A673 (cell line): ENCODE measurements around the gene CDH4. TPM values are rescaled to one million over a fixed set of nuclear protein-coding genes. Genes with fewer than 3 reads are reported as not detected.

Source experiments
- BruUV-seq: library from RNA; stranded (reverse); fragments of 400-500 nt; replicated peaks from 2 replicates; lab custom pipeline; 2021; lab: Mats Ljungman, UMichigan
- CTCF ChIA-PET: fragments of 300-600 bp; sonication (Branson Sonifier 250); formaldehyde crosslinking; loops from one replicate; lab custom pipeline; 2022; ENCODE audit warnings: antibody characterized with exemption; lab: Charles Lee
- POLR2A ChIA-PET: fragments of 300-600 bp; sonication (Branson Sonifier 250); formaldehyde crosslinking; loops from one replicate; lab custom pipeline; 2022; ENCODE audit warnings: antibody characterized with exemption; ENCODE audit not compliant: low non-redundant PET; lab: Charles Lee
- DNase-seq: peaks from one replicate; pipeline ENCODE4 v3.0.0-alpha.2; 2015; ENCODE audit warnings: low spot score
- H3K27ac ChIP-seq: fragments of 200-600 bp; sonication (generic); 2 replicates; pipeline ENCODE4 v1.5.1; 2016; ENCODE audit warnings: mixed run types, low read depth, mild to moderate bottlenecking, mixed read lengths, antibody characterized with exemption, low read length; ENCODE audit not compliant: poor library complexity, severe bottlenecking
- H3K27me3 ChIP-seq: fragments of 200-600 bp; sonication (generic); replicated peaks from 2 replicates; pipeline ENCODE4 v1.6.1; 2017; ENCODE audit warnings: mixed run types, low read depth, mild to moderate bottlenecking, mixed read lengths, antibody characterized with exemption, low read length; ENCODE audit not compliant: insufficient read depth, poor library complexity
- H3K36me3 ChIP-seq: fragments of 200-600 bp; sonication (generic); 2 replicates; pipeline ENCODE4 v1.6.1; 2016; ENCODE audit warnings: mixed run types, mild to moderate bottlenecking, mixed read lengths, antibody characterized with exemption, low read length; ENCODE audit not compliant: insufficient read depth, poor library complexity, severe bottlenecking
- H3K4me1 ChIP-seq: fragments of 200-600 bp; sonication (generic); 2 replicates; pipeline ENCODE4 v1.6.1; 2017; ENCODE audit warnings: mixed run types, mild to moderate bottlenecking, mixed read lengths, antibody characterized with exemption, low read length; ENCODE audit not compliant: insufficient read depth, poor library complexity, severe bottlenecking
- H3K4me3 ChIP-seq: fragments of 200-600 bp; sonication (generic); 2 replicates; pipeline ENCODE4 v1.5.1; 2016; ENCODE audit warnings: low read depth, mixed run types, mild to moderate bottlenecking, mixed read lengths, low read length; ENCODE audit not compliant: poor library complexity, severe bottlenecking
- H3K9me3 ChIP-seq: fragments of 200-600 bp; sonication (generic); 2 replicates; pipeline ENCODE4 v1.6.1; 2016; ENCODE audit warnings: mixed run types, low read depth, mild to moderate bottlenecking, mixed read lengths, antibody characterized with exemption, low read length; ENCODE audit not compliant: poor library complexity, severe bottlenecking
- CTCF ChIP-seq: fragments of 300-800, 200-600 bp; sonication (generic); conservative IDR thresholded peaks from 2 replicates; pipeline ENCODE4 v1.5.1; 2017; ENCODE audit warnings: low read depth, mild to moderate bottlenecking, antibody characterized with exemption, low read length, moderate library complexity, mixed read lengths
- EZH2 ChIP-seq: fragments of 200-600 bp; sonication (generic); IDR thresholded peaks from 2 replicates; pipeline ENCODE4 v1.6.1; 2017; ENCODE audit warnings: borderline replicate concordance, low read depth, mild to moderate bottlenecking, mixed read lengths, antibody characterized with exemption, low read length; ENCODE audit not compliant: poor library complexity, severe bottlenecking
- intact Hi-C: fragments of 100-400 bp; cut with micrococcal nuclease; formaldehyde crosslinking; loops from one replicate; pipeline ENCODE4 v1.10.0; 2022; ENCODE audit not compliant: unreplicated experiment
- total RNA-seq: library from RNA; stranded (reverse); gene quantifications from 2 replicates; pipeline ENCODE4 v1.2.3, GENCODE V29; 2021

Gene CDH4
- total RNA-seq, 1 experiment from 2014 or later, result 8.3 TPM

GRCh38 chr20:61321481-61321880 is 69.4 kb downstream of the CDH4 start:
- Histone ChIP-seq H3K36me3 (no peaks in the 10 kb centered on the region), H3K27me3 (peaks cover 14% of the 10 kb centered on the region), H3K4me3 (no peak overlapping the region), H3K4me1 (no peaks in the 10 kb centered on the region), H3K9me3 (no peaks in the 10 kb centered on the region), H3K27ac (no peak overlapping the region)
- ChIA-PET CTCF (no interaction called here), POLR2A (no interaction called here)
- DNase-seq, result no peak
- BruUV-seq, result no TSS peak
- no peak for TF ChIP-seq EZH2
- no peak for TF ChIP-seq CTCF
- intact Hi-C loops, result no loop called here

GRCh38 chr20:61322151-61322865 is 70.2 kb downstream of the CDH4 start:
- DNase-seq, result no peak
- BruUV-seq, result no TSS peak
- ChIA-PET POLR2A (no interaction called here), CTCF (no interaction called here)
- Histone ChIP-seq H3K4me3 (no peak overlapping the region), H3K36me3 (no peaks in the 10 kb centered on the region), H3K27ac (no peak overlapping the region), H3K27me3 (peaks cover 18% of the 10 kb centered on the region), H3K9me3 (no peaks in the 10 kb centered on the region), H3K4me1 (no peaks in the 10 kb centered on the region)
- intact Hi-C loops, result no loop called here
- no peak for TF ChIP-seq CTCF
- no peak for TF ChIP-seq EZH2

- intact Hi-C loops, result no loop called here
- CTCF ChIA-PET, result no interaction called here
Measured at GRCh38 chr20:61324906-61325305, 72.8 kb downstream of the CDH4 start.

More at GRCh38 chr20:61324906-61325305, 72.8 kb downstream of the CDH4 start:
- POLR2A ChIA-PET, result no interaction called here
- Histone ChIP-seq H3K27me3 (peaks cover 11% of the 10 kb centered on the region), H3K4me1 (no peaks in the 10 kb centered on the region), H3K27ac (no peak overlapping the region), H3K9me3 (no peaks in the 10 kb centered on the region), H3K4me3 (no peak overlapping the region), H3K36me3 (no peaks in the 10 kb centered on the region)
- no peak for TF ChIP-seq EZH2
- TF ChIP-seq CTCF, result no peak
- DNase-seq, result no peak
- BruUV-seq, result no TSS peak
